H1 (cell line): ENCODE results near the gene SORL1-AS1.
A peak's percentile ranks its signal among the peaks of the same experiment; 100 is the strongest.

Source experiments
- BACH1 ChIP-seq: IDR thresholded peaks from 2 replicates; pipeline ENCODE4 v1.6.1; 2012; ENCODE audit warnings: low read length, improper control_type of control experiment
- BRCA1 ChIP-seq: IDR thresholded peaks from 2 replicates; pipeline ENCODE4 v1.6.1; 2012; ENCODE audit warnings: low read depth, low read length, improper control_type of control experiment
- CBX8 ChIP-seq: fragments of 300-800, 300-1000 bp; sonication (generic); IDR thresholded peaks from 2 replicates; pipeline ENCODE4 v1.7.1; 2016; ENCODE audit warnings: low read depth, low read length, borderline replicate concordance
- CTBP2 ChIP-seq: IDR thresholded peaks from 2 replicates; pipeline ENCODE4 v1.7.0; 2011; ENCODE audit warnings: borderline replicate concordance, mild to moderate bottlenecking, moderate library complexity, mixed read lengths, low read length; ENCODE audit not compliant: insufficient read depth, insufficient read length
- E2F6 ChIP-seq: IDR thresholded peaks from 2 replicates; pipeline ENCODE4 v1.6.1; 2012; ENCODE audit warnings: inconsistent platforms
- EGR1 ChIP-seq: IDR thresholded peaks from 2 replicates; pipeline ENCODE4 v1.6.1; 2011; ENCODE audit warnings: low read depth, low read length, borderline replicate concordance
- EP300 ChIP-seq, 2 experiments: IDR thresholded peaks; 1 replicate in 1 of 2; 2 replicates in 1 of 2; pipeline ENCODE4 v1.6.1; 2011 to 2012; ENCODE audit warnings: low read depth in 2 of 2, low read length in 2 of 2, mild to moderate bottlenecking in 2 of 2, borderline replicate concordance in 1 of 2, inconsistent platforms in 1 of 2, moderate library complexity in 1 of 2
- JUND ChIP-seq: IDR thresholded peaks from 2 replicates; pipeline ENCODE4 v1.6.1; 2011; ENCODE audit warnings: mild to moderate bottlenecking, improper control_type of control experiment, low read length
- KDM1A ChIP-seq: fragments of 200-600, 300-600 bp; sonication (generic); IDR thresholded peaks from 2 replicates; pipeline ENCODE4 v1.7.1; 2016; ENCODE audit warnings: mild to moderate bottlenecking, low read length, borderline replicate concordance
- KDM5A ChIP-seq: fragments of 200-600 bp; IDR thresholded peaks from 2 replicates; pipeline ENCODE4 v1.7.1; 2012; ENCODE audit warnings: mild to moderate bottlenecking, low read length, inconsistent platforms, mixed read lengths
- MAFK ChIP-seq: IDR thresholded peaks from 2 replicates; pipeline ENCODE4 v1.6.1; 2012; ENCODE audit warnings: low read depth, mild to moderate bottlenecking, improper control_type of control experiment, low read length
- NRF1 ChIP-seq: IDR thresholded peaks from 2 replicates; pipeline ENCODE4 v1.6.1; 2011; ENCODE audit warnings: mild to moderate bottlenecking, low read depth, low read length, improper control_type of control experiment
- PHF8 ChIP-seq: fragments of 200-600 bp; sonication (generic); conservative IDR thresholded peaks from 2 replicates; pipeline ENCODE4 v1.7.1; 2012; ENCODE audit warnings: low read depth, mild to moderate bottlenecking, inconsistent platforms, low read length, moderate library complexity
- RAD21 ChIP-seq, 2 experiments: IDR thresholded peaks in 1 of 2; conservative IDR thresholded peaks in 1 of 2; 2 replicates each; pipeline ENCODE4 v1.6.1; 2011; ENCODE audit warnings: low read depth in 2 of 2, low read length in 2 of 2, improper control_type of control experiment in 1 of 2, inconsistent platforms in 1 of 2, mild to moderate bottlenecking in 1 of 2, moderate library complexity in 1 of 2
- RXRA ChIP-seq: IDR thresholded peaks from 2 replicates; pipeline ENCODE4 v1.6.1; 2011; ENCODE audit warnings: low read depth, mild to moderate bottlenecking, low read length, moderate library complexity; ENCODE audit not compliant: insufficient read depth
- SIN3A ChIP-seq, 2 experiments: IDR thresholded peaks in 1 of 2; conservative IDR thresholded peaks in 1 of 2; 2 replicates each; pipeline ENCODE4 v1.6.1; 2011 to 2012; ENCODE audit warnings: low read length in 2 of 2, improper control_type of control experiment in 1 of 2, low read depth in 1 of 2, mild to moderate bottlenecking in 1 of 2
- SP1 ChIP-seq: IDR thresholded peaks from 2 replicates; pipeline ENCODE4 v1.6.1; 2011; ENCODE audit warnings: low read depth, low read length
- SP2 ChIP-seq: IDR thresholded peaks from 2 replicates; pipeline ENCODE4 v1.6.1; 2012; ENCODE audit warnings: mild to moderate bottlenecking, low read length, inconsistent platforms
- SP4 ChIP-seq: IDR thresholded peaks from 2 replicates; pipeline ENCODE4 v1.6.1; 2012; ENCODE audit warnings: low read length, inconsistent platforms
- TBP ChIP-seq: IDR thresholded peaks from 2 replicates; pipeline ENCODE4 v1.6.1; 2011; ENCODE audit warnings: low read depth, low read length, improper control_type of control experiment
- USF2 ChIP-seq: IDR thresholded peaks from 2 replicates; pipeline ENCODE4 v1.6.1; 2011; ENCODE audit warnings: low read length, improper control_type of control experiment
- YY1 ChIP-seq: IDR thresholded peaks from 2 replicates; pipeline ENCODE4 v1.6.1; 2011; ENCODE audit warnings: low read depth, mild to moderate bottlenecking, low read length
- ZNF274 ChIP-seq: IDR thresholded peaks from 2 replicates; pipeline ENCODE4 v1.7.0; 2012; ENCODE audit warnings: low read length, borderline replicate concordance; ENCODE audit errors: extremely low read depth

SORL1-AS1 gene

GRCh38 chr11:121451986-121452608, 670 bp downstream of the SORL1-AS1 start, which contains the start of gene SORL1 (continued):
- TF ChIP-seq USF2 (peak; percentile 48), BACH1 (no peak; the same call in none of the 2 replicates), YY1 (peak; percentile 89), TBP (peak; percentile 45; the same call in 1 of the 2 replicates), ZNF274 (no peak), SP2 (no peak), KDM5A (no peak), SP4 (no peak), E2F6 (peak; percentile 71), CBX8 (no peak), BRCA1 (no peak), CTBP2 (no peak), EGR1 (no peak), PHF8 (peak; percentile 74), RAD21 (IDR thresholded peaks at IDR 0.05 in 1 of 2, conservative IDR thresholded peaks at IDR 0.05 in 1 of 2; ENCODE audit: low read depth in 2 of 2, low read length in 2 of 2) (peak; percentile 37 to 70; a peak in 3 of 4 replicates), SP1 (no peak), JUND (no peak), KDM1A (no peak), EP300 (IDR thresholded peaks at IDR 0.05; ENCODE audit: borderline replicate concordance in 1 of 2, low read depth in 2 of 2, low read length in 2 of 2) (0 out of 3 replicates have a peak, but pooled peaks of 1 of the 2 experiments have one; percentile 33), SIN3A (conservative IDR thresholded peaks at IDR 0.05 in 1 of 2, IDR thresholded peaks at IDR 0.05 in 1 of 2; ENCODE audit: low read depth in 1 of 2, low read length in 2 of 2) (peak; percentile 3 to 36; a peak in 1 of 4 replicates), MAFK (no peak), NRF1 (no peak), RXRA (no peak)
